ENCODE results near the gene MLPH. TPM values are rescaled to one million over a fixed set of nuclear protein-coding genes. Genes with fewer than 3 reads are reported as not detected.
"Not testable (repeated sequence)": the region's sequence is repeated elsewhere in the genome, so short reads cannot be mapped to it uniquely, and the experiment has no call there.

Gene MLPH
- total and polyA plus RNA-seq, 2 of the 4 experiments (the other 2 are of a cell fraction), result 13.8 to 21.6 TPM

DNA sequence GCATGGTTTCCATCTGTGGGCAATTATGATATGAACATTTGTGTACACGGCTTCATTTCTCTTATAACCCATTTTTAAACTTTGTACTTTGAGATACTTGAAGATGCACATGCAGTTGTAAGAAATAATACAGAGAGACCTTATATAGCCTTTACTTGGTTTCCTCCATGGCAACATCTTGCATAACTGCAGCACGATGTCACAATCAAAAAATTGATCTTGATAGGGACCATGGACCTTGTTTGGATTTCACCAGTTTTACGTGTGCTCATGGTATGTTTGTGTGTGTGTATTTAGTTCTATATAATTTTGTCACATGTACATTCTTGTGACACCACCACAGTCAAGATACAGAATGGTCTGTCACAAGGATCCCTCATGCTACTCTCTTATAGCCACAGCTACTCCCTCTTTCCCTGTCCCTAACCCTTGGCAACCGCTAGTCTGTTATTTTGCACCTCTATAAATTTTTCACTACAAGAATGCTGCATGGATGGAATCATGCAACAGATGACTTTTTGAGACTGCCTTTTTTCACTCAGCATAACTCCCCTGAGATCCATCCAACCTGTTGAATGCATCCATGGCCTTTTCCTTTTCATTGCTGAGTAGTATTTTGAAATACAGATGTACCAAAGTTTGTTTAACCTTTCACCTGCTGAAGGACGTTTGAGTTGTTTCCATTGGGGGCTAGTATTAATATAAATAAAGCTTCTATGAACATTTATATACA lies 19.4 kb upstream of the MLPH start:
- Histone ChIP-seq H3K4me3 (ENCODE audit: insufficient read depth, low read depth, low read length) (no peak overlapping the region), H3K14ac (replicated peaks; ENCODE audit: low read depth, low read length) (no peak overlapping the region; the same call in 1 of the 2 replicates), H4K91ac (ENCODE audit: insufficient read depth, low read depth, low read length) (no peak overlapping the region), H3K79me1 (ENCODE audit: low read depth in 1 of 2, low read length in 2 of 2) (peaks cover 11 to 15% of the 10 kb centered on the region in 2 experiments; a peak in 3 of 4 replicates), H2AFZ (replicated peaks; ENCODE audit: low read length, poor library complexity) (no peak overlapping the region), H3K23ac (ENCODE audit: low read depth, low read length) (no peak overlapping the region), H2AK9ac (replicated peaks; ENCODE audit: low read depth, low read length, poor library complexity) (no peak overlapping the region), H3K36me3 (ENCODE audit: control insufficient read depth, insufficient read depth, low read length) (no peaks in the 10 kb centered on the region), H2BK120ac (ENCODE audit: low read depth, low read length) (peak overlapping the region; percentile 57; the same call in 1 of the 2 replicates), H4K20me1 (ENCODE audit: insufficient read depth, low read length) (no peaks in the 10 kb centered on the region), H3K9ac (ENCODE audit: low read depth, low read length) (no peak overlapping the region), H3K4me2 (ENCODE audit: low read depth, low read length) (no peak overlapping the region), H3K4ac (ENCODE audit: low read depth, low read length) (no peak overlapping the region; the same call in 1 of the 2 replicates), H2BK20ac (ENCODE audit: low read depth, low read length) (peak overlapping the region; percentile 61; the same call in 1 of the 2 replicates), H3K27me3 (ENCODE audit: control insufficient read depth, insufficient read depth, low read length) (no peaks in the 10 kb centered on the region), H2AK5ac (ENCODE audit: low read depth, low read length) (no peak overlapping the region), H3K9me3 (ENCODE audit: control insufficient read depth, insufficient read depth, low read length) (no peaks in the 10 kb centered on the region), H4K8ac (ENCODE audit: low read depth in 2 of 2, low read length in 2 of 2) (0 out of 4 replicates have a peak overlapping the region, but pooled peaks of 1 of the 2 experiments have one; percentile 19), H3K56ac (ENCODE audit: extremely low read depth, insufficient read depth, low read length) (no peak overlapping the region), H3K18ac (ENCODE audit: low read depth, low read length) (no peak overlapping the region), H2BK5ac (ENCODE audit: low read depth, low read length, poor library complexity, severe bottlenecking) (peak overlapping the region; percentile 9), H4K5ac (ENCODE audit: low read depth, low read length) (no peak overlapping the region), H3K27ac (ENCODE audit: insufficient read depth, low read length) (no peak overlapping the region), H3K4me1 (ENCODE audit: control insufficient read depth, insufficient read depth, low read length) (peaks cover 13% of the 10 kb centered on the region), H3K9me1 (ENCODE audit: insufficient read depth, low read length) (peaks cover 7% of the 10 kb centered on the region), H2BK15ac (ENCODE audit: low read depth, low read length) (0 out of 3 replicates have a peak overlapping the region, but pooled peaks have one; percentile 32)
- WGBS, 2 experiments (ENCODE audit: extremely low coverage in 2 of 2, insufficient read length in 1 of 2), result 92% methylated on average over 1 of the region's 5 CpGs; no CpG with 5 or more reads in 1 of the 2 experiments
- no peak for ATAC-seq (ENCODE audit: low read depth)
- ChIA-PET CTCF (no interaction called here), POLR2A (ENCODE audit: unreplicated experiment) (interaction anchor here (0.8 kb wide), 1 partner anchor 53 kb away, joined by 3 read pairs; the partner anchor contains the start of gene COL6A3)
- BruUV-seq (replicated peaks), result no TSS peak
- peak; percentile 39; the same call in 1 of the 2 replicates for TF ChIP-seq CEBPB (IDR thresholded peaks at IDR 0.05; ENCODE audit: low read depth, low read length)
- TF ChIP-seq RCOR1 (IDR thresholded peaks at IDR 0.05; ENCODE audit: insufficient replicate concordance, low read length), result no peak
- no peak for TF ChIP-seq MXI1 (IDR thresholded peaks at IDR 0.05; ENCODE audit: borderline replicate concordance, low read depth, low read length)
- in situ Hi-C loops (cut with MboI; ENCODE audit: low sequenced_read_pairs), result no loop called here
- dilution Hi-C loops (cut with HindIII; ENCODE audit: low sequenced_read_pairs, unreplicated experiment), result no loop called here
- DNase-seq, result no peak
- intact Hi-C loops (cut with micrococcal nuclease), result no loop called here

DNA sequence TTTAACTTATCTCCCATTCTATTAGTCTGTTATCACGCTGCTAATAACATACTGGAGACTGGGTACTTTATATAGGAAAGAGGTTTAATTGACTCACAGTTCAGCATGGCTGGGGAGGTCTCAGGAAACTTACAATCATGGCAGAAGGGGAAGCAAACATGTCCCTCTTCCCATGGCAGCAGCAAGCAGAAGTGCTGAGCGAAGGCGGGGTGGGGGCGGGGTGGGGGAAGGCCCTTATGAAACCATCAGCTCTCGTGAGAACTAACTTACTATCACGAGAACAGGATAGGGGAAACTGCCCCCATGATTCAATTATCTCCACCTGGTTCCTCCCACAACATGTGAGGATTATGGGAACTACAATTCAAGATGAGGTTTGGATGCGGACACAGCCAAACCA lies 17.6 kb upstream of the MLPH start:
- H3K9ac ChIP-seq (ENCODE audit: low read depth, low read length); H3K4me2 ChIP-seq (ENCODE audit: low read depth, low read length); H2BK5ac ChIP-seq (ENCODE audit: low read depth, low read length, poor library complexity, severe bottlenecking); in situ Hi-C loops (cut with MboI; ENCODE audit: low sequenced_read_pairs); H4K8ac ChIP-seq (ENCODE audit: low read depth in 2 of 2, low read length in 2 of 2); H2BK20ac ChIP-seq (ENCODE audit: low read depth, low read length); intact Hi-C loops (cut with micrococcal nuclease); dilution Hi-C loops (cut with HindIII; ENCODE audit: low sequenced_read_pairs, unreplicated experiment); H3K27ac ChIP-seq (ENCODE audit: insufficient read depth, low read length); H2AK5ac ChIP-seq (ENCODE audit: low read depth, low read length); H3K9me3 ChIP-seq (ENCODE audit: control insufficient read depth, insufficient read depth, low read length); H2AFZ ChIP-seq (replicated peaks; ENCODE audit: low read length, poor library complexity); BruUV-seq (replicated peaks); H3K23ac ChIP-seq (ENCODE audit: low read depth, low read length); H3K4ac ChIP-seq (ENCODE audit: low read depth, low read length); H4K91ac ChIP-seq (ENCODE audit: insufficient read depth, low read depth, low read length); H3K4me3 ChIP-seq (ENCODE audit: insufficient read depth, low read depth, low read length); H3K56ac ChIP-seq (ENCODE audit: extremely low read depth, insufficient read depth, low read length); H3K27me3 ChIP-seq (ENCODE audit: control insufficient read depth, insufficient read depth, low read length); H4K5ac ChIP-seq (ENCODE audit: low read depth, low read length); H4K20me1 ChIP-seq (ENCODE audit: insufficient read depth, low read length); H2AK9ac ChIP-seq (replicated peaks; ENCODE audit: low read depth, low read length, poor library complexity); H3K14ac ChIP-seq (replicated peaks; ENCODE audit: low read depth, low read length); H2BK120ac ChIP-seq (ENCODE audit: low read depth, low read length); POLR2A ChIA-PET (ENCODE audit: unreplicated experiment); H3K18ac ChIP-seq (ENCODE audit: low read depth, low read length); DNase-seq; H2BK15ac ChIP-seq (ENCODE audit: low read depth, low read length); H3K36me3 ChIP-seq (ENCODE audit: control insufficient read depth, insufficient read depth, low read length); ATAC-seq (ENCODE audit: low read depth): not testable (repeated sequence)
- Histone ChIP-seq H3K79me1 (ENCODE audit: low read depth in 1 of 2, low read length in 2 of 2) (peaks cover 11 to 25% of the 10 kb centered on the region in 2 experiments; a peak in 3 of 4 replicates), H3K9me1 (ENCODE audit: insufficient read depth, low read length) (peaks cover 16% of the 10 kb centered on the region), H3K4me1 (ENCODE audit: control insufficient read depth, insufficient read depth, low read length) (peaks cover 19% of the 10 kb centered on the region)
- CTCF ChIA-PET, result interaction anchor here (0.8 to 3.9 kb wide), 3 partner anchors 45 to 347 kb away, joined by 7 to 16 read pairs (median 7); no protein-coding TSS in a partner anchor
- WGBS, 2 experiments (ENCODE audit: extremely low coverage in 2 of 2, insufficient read length in 1 of 2), result no CpG with 5 or more reads among the region's 7 CpGs

All from IMR-90 (cell line).